GM04503 (cell line): ENCODE data around the gene KLHL21.

Experiments
- DNase-seq: peaks from one replicate; pipeline ENCODE4 v3.0.0-alpha.2; 2012; ENCODE audit warnings: low read depth

The KLHL21 gene

GRCh38 chr1:6554031-6554906, 48.4 kb downstream of the KLHL21 start, which contains the start of gene NOL9:
TSS of gene NOL9 (minus strand) at chr1:6554513. CDS start at chr1:6554502, 11 bp downstream.
- peak; percentile 39 for DNase-seq

- no peak for DNase-seq
Measured at GRCh38 chr1:6547301-6547700, 55.4 kb downstream of the KLHL21 start.

- no peak for DNase-seq
Measured at GRCh38 chr1:6546326-6546725, 56.3 kb downstream of the KLHL21 start.

GRCh38 chr1:6545276-6546112, 57.2 kb downstream of the KLHL21 start:
- DNase-seq = no peak

GRCh38 chr1:6544831-6545230, 57.8 kb downstream of the KLHL21 start:
- no peak for DNase-seq
